IMR-90 (cell line): ENCODE data around the gene CCDC71.
A peak's percentile ranks its signal among the peaks of the same experiment; 100 is the strongest.

ENCODE experiments used
- CEBPB ChIP-seq: IDR thresholded peaks from 2 replicates; pipeline ENCODE4 v1.6.1; 2012; ENCODE audit warnings: low read depth, low read length, improper control_type of control experiment
- CHD1 ChIP-seq: IDR thresholded peaks from 2 replicates; pipeline ENCODE4 v1.6.1; 2012; ENCODE audit warnings: low read depth, low read length, improper control_type of control experiment
- MAFK ChIP-seq: IDR thresholded peaks from 2 replicates; pipeline ENCODE4 v1.6.1; 2012; ENCODE audit warnings: low read depth, low read length, improper control_type of control experiment
- MAZ ChIP-seq: IDR thresholded peaks from 2 replicates; pipeline ENCODE4 v1.6.1; 2012; ENCODE audit warnings: low read depth, mild to moderate bottlenecking, low read length, improper control_type of control experiment, moderate library complexity, borderline replicate concordance
- MXI1 ChIP-seq: IDR thresholded peaks from 2 replicates; pipeline ENCODE4 v1.6.1; 2012; ENCODE audit warnings: low read depth, mild to moderate bottlenecking, low read length, moderate library complexity, borderline replicate concordance
- NFE2L2 ChIP-seq: fragments of 150-350 bp; IDR thresholded peaks from 2 replicates; pipeline ENCODE4 v1.6.1; 2016; ENCODE audit warnings: low read depth, mild to moderate bottlenecking, low read length
- POLR2A ChIP-seq: IDR thresholded peaks from 2 replicates; pipeline ENCODE4 v1.6.1; 2012; ENCODE audit warnings: mild to moderate bottlenecking, low read depth, low read length
- RAD21 ChIP-seq: IDR thresholded peaks from 2 replicates; pipeline ENCODE4 v1.6.1; 2012; ENCODE audit warnings: low read length, improper control_type of control experiment
- RCOR1 ChIP-seq: IDR thresholded peaks from 2 replicates; pipeline ENCODE4 v1.6.1; 2012; ENCODE audit warnings: mild to moderate bottlenecking, low read length, improper control_type of control experiment; ENCODE audit not compliant: insufficient replicate concordance
- RFX5 ChIP-seq: IDR thresholded peaks from 2 replicates; pipeline ENCODE4 v1.8.0; 2012; ENCODE audit warnings: low read depth, mild to moderate bottlenecking, low read length, moderate library complexity
- SMC3 ChIP-seq: fragments of 150-350 bp; IDR thresholded peaks from 2 replicates; pipeline ENCODE4 v1.6.1; 2016; ENCODE audit warnings: low read depth, mild to moderate bottlenecking, antibody characterized with exemption, low read length, moderate library complexity
- USF2 ChIP-seq: fragments of 150-350 bp; IDR thresholded peaks from 2 replicates; pipeline ENCODE4 v1.6.1; 2017; ENCODE audit warnings: mild to moderate bottlenecking, antibody characterized with exemption, low read length, low read depth
- TF ChIP-seq, protein P1 (sequence below): conservative IDR thresholded peaks from 2 replicates; pipeline ENCODE4 v1.5.1; 2012; ENCODE audit warnings: mild to moderate bottlenecking, low read depth, low read length, improper control_type of control experiment
- TF ChIP-seq, protein P2 (sequence below): fragments of 150-350 bp; IDR thresholded peaks from 2 replicates; pipeline ENCODE4 v1.6.1; 2016; ENCODE audit warnings: low read depth, mild to moderate bottlenecking, low read length, moderate library complexity, borderline replicate concordance

GRCh38 chr3:49132437-49133225, 33.5 kb downstream of the CCDC71 start, which contains the start of gene LAMB2:
- TF ChIP-seq, protein P1, sequence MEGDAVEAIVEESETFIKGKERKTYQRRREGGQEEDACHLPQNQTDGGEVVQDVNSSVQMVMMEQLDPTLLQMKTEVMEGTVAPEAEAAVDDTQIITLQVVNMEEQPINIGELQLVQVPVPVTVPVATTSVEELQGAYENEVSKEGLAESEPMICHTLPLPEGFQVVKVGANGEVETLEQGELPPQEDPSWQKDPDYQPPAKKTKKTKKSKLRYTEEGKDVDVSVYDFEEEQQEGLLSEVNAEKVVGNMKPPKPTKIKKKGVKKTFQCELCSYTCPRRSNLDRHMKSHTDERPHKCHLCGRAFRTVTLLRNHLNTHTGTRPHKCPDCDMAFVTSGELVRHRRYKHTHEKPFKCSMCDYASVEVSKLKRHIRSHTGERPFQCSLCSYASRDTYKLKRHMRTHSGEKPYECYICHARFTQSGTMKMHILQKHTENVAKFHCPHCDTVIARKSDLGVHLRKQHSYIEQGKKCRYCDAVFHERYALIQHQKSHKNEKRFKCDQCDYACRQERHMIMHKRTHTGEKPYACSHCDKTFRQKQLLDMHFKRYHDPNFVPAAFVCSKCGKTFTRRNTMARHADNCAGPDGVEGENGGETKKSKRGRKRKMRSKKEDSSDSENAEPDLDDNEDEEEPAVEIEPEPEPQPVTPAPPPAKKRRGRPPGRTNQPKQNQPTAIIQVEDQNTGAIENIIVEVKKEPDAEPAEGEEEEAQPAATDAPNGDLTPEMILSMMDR: no peak
- TF ChIP-seq POLR2A: peak; percentile 45; the same call in 1 of the 2 replicates
- no peak for TF ChIP-seq RFX5
- TF ChIP-seq RAD21: no peak
- no peak for TF ChIP-seq CEBPB
- TF ChIP-seq CHD1: no peak
- TF ChIP-seq, protein P2, sequence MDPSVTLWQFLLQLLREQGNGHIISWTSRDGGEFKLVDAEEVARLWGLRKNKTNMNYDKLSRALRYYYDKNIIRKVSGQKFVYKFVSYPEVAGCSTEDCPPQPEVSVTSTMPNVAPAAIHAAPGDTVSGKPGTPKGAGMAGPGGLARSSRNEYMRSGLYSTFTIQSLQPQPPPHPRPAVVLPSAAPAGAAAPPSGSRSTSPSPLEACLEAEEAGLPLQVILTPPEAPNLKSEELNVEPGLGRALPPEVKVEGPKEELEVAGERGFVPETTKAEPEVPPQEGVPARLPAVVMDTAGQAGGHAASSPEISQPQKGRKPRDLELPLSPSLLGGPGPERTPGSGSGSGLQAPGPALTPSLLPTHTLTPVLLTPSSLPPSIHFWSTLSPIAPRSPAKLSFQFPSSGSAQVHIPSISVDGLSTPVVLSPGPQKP: no peak
- TF ChIP-seq SMC3: no peak
- no peak for TF ChIP-seq MXI1
- TF ChIP-seq RCOR1: no peak
- TF ChIP-seq USF2: no peak
- TF ChIP-seq MAZ: peak; percentile 90; the same call in 1 of the 2 replicates
- no peak for TF ChIP-seq NFE2L2
- TF ChIP-seq MAFK: no peak
